Thoracic aorta (tissue), 2 donors: ENCODE measurements around the gene FUBP3. TPM values are rescaled to one million over a fixed set of nuclear protein-coding genes. Genes with fewer than 3 reads are reported as not detected.
"Not testable (repeated sequence)": the region's sequence is repeated elsewhere in the genome, so short reads cannot be mapped to it uniquely, and the experiment has no call there.

ENCODE experiments used
- ATAC-seq: fragments of 150-250 bp; one replicate; pipeline ENCODE4 v1.8.0; 2017; ENCODE audit warnings: low read depth; ENCODE audit not compliant: insufficient number of reproducible peaks, low FRiP score
- DNase-seq: peaks from one replicate; pipeline ENCODE4 v3.0.0-alpha.2; 2020; ENCODE audit warnings: low spot score
- H3K27ac ChIP-seq, 2 donors: fragments of 200-600 bp; sonication (generic); 1 replicate in 1 of 2; 2 replicates in 1 of 2; pipeline ENCODE4 v1.5.1; 2016; ENCODE audit warnings: mild to moderate bottlenecking in 2 of 2, moderate library complexity in 2 of 2
- H3K27me3 ChIP-seq: fragments of 200-600 bp; sonication (generic); replicated peaks from 2 replicates; pipeline ENCODE4 v1.6.0; 2016; ENCODE audit warnings: mild to moderate bottlenecking; ENCODE audit not compliant: insufficient read depth
- H3K36me3 ChIP-seq: fragments of 200-600 bp; sonication (generic); one replicate; pipeline ENCODE4 v1.5.1; 2016
- H3K4me1 ChIP-seq, 2 donors: fragments of 200-600 bp; sonication (generic); 1 replicate in 1 of 2; 2 replicates in 1 of 2; pipeline versions ENCODE4 v1.5.1 to v1.6.0; 2016; ENCODE audit warnings: low read depth in 2 of 2, mild to moderate bottlenecking in 1 of 2; ENCODE audit not compliant: control insufficient read depth in 1 of 2
- H3K4me3 ChIP-seq: fragments of 200-600 bp; sonication (generic); 2 replicates; pipeline ENCODE4 v1.5.1; 2016; ENCODE audit warnings: mild to moderate bottlenecking
- H3K9me3 ChIP-seq: fragments of 200-600 bp; sonication (generic); 2 replicates; pipeline ENCODE4 v1.5.1; 2016
- CTCF ChIP-seq: fragments of 200-600 bp; sonication (generic); IDR thresholded peaks from one replicate; pipeline ENCODE4 v1.5.1; 2019; ENCODE audit warnings: antibody characterized with exemption
- total RNA-seq, 2 donors: library from RNA; depleted of rRNA; stranded (reverse); fragments of >200 nt; gene quantifications; one replicate each; pipeline versions ENCODE4 v1.1.0 to v1.2.3, GENCODE V29; 2016

FUBP3 gene
- total RNA-seq, 2 donors from 2014 or later = 62.9 to 127 TPM

GRCh38 chr9:130557077-130557468, 22.3 kb upstream of the FUBP3 start:
- no peaks in the 10 kb centered on the region for H3K9me3 ChIP-seq
- ATAC-seq (no peak), DNase-seq (no peak)
- H3K27me3 ChIP-seq = no peaks in the 10 kb centered on the region
- H3K4me1 ChIP-seq = no peaks in the 10 kb centered on the region
- no peaks in the 10 kb centered on the region for H3K36me3 ChIP-seq
- no peak for TF ChIP-seq CTCF
- H3K27ac ChIP-seq = no peak overlapping the region
- no peak overlapping the region for H3K4me3 ChIP-seq

- Histone ChIP-seq H3K4me3 (no peak overlapping the region), H3K36me3 (no peaks in the 10 kb centered on the region), H3K9me3 (no peaks in the 10 kb centered on the region), H3K27me3 (no peaks in the 10 kb centered on the region), H3K27ac (no peak overlapping the region), H3K4me1 (no peaks in the 10 kb centered on the region)
- TF ChIP-seq CTCF = no peak
- ATAC-seq (no peak), DNase-seq (no peak)
These were observed 18.3 kb upstream of the FUBP3 start for GRCh38 chr9:130561056-130561455.

DNA sequence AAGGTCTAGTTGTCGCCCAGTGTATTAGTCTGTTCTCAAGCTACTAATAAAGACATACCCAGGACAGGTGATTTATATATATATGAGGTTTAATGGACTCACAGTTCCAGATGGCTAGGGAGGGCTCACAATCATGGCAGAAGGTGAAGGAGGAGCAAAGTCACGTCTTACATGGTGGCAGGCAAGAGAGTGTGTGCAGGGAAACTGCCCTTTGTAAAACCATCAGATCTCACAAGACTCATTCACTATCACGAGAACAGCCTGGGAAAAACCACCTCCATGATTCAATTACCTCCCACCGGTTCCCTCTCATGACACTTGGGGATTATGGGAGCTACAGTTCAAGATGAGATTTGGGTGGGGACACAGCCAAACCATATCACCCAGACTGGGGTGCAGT, 16.9 kb upstream of the FUBP3 start:
- H3K36me3 ChIP-seq, DNase-seq, H3K27ac ChIP-seq, H3K9me3 ChIP-seq, H3K4me1 ChIP-seq, H3K4me3 ChIP-seq, ATAC-seq, H3K27me3 ChIP-seq: not testable (repeated sequence)

GRCh38 chr9:130563797-130564196, 15.6 kb upstream of the FUBP3 start:
- Histone ChIP-seq H3K9me3 (no peaks in the 10 kb centered on the region), H3K36me3 (no peaks in the 10 kb centered on the region), H3K27me3 (no peaks in the 10 kb centered on the region), H3K4me3 (no peak overlapping the region), H3K27ac (no peak overlapping the region), H3K4me1 (no peaks in the 10 kb centered on the region)
- ATAC-seq (no peak), DNase-seq (no peak)
- no peak for TF ChIP-seq CTCF

GRCh38 chr9:130565792-130566191, 13.6 kb upstream of the FUBP3 start:
- H3K9me3 ChIP-seq = no peaks in the 10 kb centered on the region
- H3K27me3 ChIP-seq = no peaks in the 10 kb centered on the region
- no peak for DNase-seq
- H3K27ac ChIP-seq = no peak overlapping the region
- no peak for ATAC-seq
- TF ChIP-seq CTCF = no peak
- H3K36me3 ChIP-seq = no peaks in the 10 kb centered on the region
- no peak overlapping the region for H3K4me3 ChIP-seq
- H3K4me1 ChIP-seq = no peaks in the 10 kb centered on the region

GRCh38 chr9:130570208-130570607, 9.2 kb upstream of the FUBP3 start:
- Histone ChIP-seq H3K27me3 (no peaks in the 10 kb centered on the region), H3K4me1 (no peaks in the 10 kb centered on the region), H3K27ac (no peak overlapping the region), H3K9me3 (no peaks in the 10 kb centered on the region), H3K4me3 (no peak overlapping the region), H3K36me3 (no peaks in the 10 kb centered on the region)
- DNase-seq = no peak
- ATAC-seq = no peak
- no peak for TF ChIP-seq CTCF
